Renal cortical epithelial cell (primary cell): Measurements from ENCODE around the gene LEKR1. TPM values are rescaled to one million over a fixed set of nuclear protein-coding genes. Genes with fewer than 3 reads are reported as not detected.
A peak's percentile ranks its signal among the peaks of the same experiment; 100 is the strongest.
"Not testable (repeated sequence)": the region's sequence is repeated elsewhere in the genome, so short reads cannot be mapped to it uniquely, and the experiment has no call there.

Experiments used
- DNase-seq: peaks from one replicate; pipeline ENCODE4 v3.0.0-alpha.2; 2011; ENCODE audit warnings: low read depth
- total RNA-seq: library from RNA; depleted of rRNA; stranded (reverse); fragments of >200 nt; gene quantifications from 2 replicates; pipeline ENCODE4 v1.2.3, GENCODE V29; 2014

Gene LEKR1
- total RNA-seq: 1.0 and 1.4 TPM in 2 replicates

DNA sequence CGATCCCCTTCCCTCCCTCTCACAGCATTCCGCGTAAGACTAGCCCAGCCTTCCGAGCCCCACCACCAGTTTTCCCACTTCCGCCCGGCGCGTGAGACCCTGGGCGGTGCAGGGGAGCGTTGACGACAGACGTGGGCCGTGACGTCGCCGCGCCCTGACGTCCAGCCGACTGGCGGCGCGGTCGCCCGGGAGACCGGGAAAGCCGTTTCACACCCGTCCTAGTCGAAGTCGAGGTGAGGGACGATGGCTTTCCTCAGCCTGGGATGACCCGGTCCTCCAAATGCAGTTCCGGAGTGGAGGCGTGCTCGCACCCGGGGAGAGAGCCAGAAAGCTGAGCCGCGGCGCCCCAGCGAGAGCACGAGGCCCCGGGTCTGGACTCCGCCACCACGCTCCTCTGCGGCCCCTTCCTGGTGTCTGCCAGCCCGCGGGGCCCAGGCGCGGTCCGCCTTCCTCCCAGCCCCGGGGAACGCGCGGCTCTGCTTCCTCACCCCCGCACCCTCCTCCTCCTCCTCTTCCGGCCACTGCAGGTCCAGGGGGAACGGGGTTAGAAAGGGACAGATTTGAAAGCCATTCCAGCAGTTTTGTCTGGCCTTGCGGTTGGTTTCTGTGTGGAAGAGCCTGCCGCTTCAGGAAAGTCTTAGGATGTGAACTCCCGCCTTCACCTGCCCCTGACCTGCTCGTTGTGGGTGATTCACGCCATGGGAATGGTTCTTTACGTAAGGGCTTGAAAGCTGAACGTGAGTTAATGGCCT lies at the start of gene LEKR1:
TSS of gene LEKR1 (plus strand) at position 210 of the 752 bp plus-strand sequence. CDS start 2,977 bp downstream, outside the sequence.
- peak; percentile 93 for DNase-seq

- no peak for DNase-seq
Observed at GRCh38 chr3:156776871-156777270, 49.3 kb upstream of the LEKR1 start.

DNA sequence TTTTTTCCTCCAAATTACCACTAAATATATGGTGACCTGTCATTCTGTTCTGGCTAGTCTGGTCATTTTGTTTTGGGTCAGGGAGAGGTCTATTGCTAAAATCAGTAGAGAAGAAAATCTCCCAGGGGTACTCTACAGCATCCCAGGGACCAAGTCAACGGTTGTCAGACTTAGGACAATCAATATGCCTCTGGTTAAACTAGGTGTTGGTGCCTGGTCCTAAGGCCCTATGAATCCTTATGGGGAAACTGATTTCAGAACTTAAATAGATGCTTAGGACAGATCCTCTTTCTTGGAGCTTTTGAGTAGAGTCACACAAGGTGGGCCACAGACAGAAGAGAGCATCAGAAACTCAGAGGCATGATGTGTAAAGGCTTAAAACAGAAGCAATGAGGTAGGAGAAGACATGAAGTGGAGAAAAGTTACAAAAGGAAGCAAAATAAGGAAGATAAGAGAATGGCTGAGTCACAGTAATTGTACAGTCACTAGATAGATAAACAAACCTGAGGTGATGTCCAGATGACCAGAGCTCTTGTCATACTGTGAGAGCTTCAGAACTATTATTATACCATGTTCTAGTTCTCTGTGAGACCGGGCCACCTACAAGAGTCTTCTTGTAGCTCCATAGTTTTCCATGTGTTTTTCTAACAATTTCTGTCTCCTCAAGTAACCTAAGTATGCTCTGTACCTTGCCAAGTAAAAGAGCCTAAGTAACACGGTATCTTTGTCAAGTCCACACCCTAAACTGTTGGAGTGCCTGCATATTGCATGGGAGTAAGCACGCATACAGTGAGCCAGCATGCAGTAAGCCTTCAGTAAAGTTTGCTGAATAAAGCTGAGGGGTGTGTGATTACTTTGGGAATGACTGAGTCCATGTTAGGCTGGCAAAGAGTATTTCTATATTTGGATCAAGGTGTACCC lies 44.6 kb upstream of the LEKR1 start:
- DNase-seq: peak; percentile 36

DNA sequence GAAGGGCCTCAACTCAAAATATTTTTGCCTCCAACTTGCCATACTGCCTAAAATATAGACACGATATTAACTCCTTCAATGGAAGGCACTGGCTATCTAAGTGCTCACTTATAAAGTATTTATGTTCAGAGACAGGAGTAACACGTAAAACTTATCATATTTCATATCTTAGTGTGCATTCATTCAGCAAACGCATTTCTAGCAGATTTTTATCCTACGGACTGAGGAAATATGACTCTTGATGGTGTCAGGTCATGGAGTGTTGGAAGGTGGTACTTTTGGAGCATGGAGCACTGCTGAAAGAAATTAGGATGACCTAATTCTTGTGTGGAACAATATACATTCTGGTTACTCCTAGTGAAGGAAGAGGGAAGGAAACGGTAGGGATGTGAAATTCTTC lies 43.8 kb upstream of the LEKR1 start:
- DNase-seq: no peak

GRCh38 chr3:156782921-156783320 lies 43.2 kb upstream of the LEKR1 start:
- DNase-seq: peak; percentile 21

DNA sequence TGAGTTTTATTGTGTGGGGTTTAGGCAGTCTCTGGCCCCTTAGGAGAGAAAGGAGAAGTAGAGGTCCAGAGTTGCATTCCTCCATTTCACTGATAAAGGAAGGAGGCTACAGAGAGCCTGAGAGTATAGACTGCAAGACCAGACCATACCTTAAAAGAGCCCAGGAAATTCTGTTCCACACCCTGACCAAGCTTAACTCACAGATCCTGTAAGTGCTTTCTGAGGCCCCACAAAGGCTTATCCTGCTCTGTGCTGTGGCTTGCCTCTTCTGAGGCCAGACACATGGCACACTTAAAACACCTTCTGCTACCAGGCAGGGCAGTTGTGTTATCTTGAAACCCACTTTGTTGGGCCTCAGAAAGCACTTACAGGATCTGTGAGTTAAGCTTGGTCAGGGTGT lies 39.2 kb upstream of the LEKR1 start:
- no peak for DNase-seq

DNA sequence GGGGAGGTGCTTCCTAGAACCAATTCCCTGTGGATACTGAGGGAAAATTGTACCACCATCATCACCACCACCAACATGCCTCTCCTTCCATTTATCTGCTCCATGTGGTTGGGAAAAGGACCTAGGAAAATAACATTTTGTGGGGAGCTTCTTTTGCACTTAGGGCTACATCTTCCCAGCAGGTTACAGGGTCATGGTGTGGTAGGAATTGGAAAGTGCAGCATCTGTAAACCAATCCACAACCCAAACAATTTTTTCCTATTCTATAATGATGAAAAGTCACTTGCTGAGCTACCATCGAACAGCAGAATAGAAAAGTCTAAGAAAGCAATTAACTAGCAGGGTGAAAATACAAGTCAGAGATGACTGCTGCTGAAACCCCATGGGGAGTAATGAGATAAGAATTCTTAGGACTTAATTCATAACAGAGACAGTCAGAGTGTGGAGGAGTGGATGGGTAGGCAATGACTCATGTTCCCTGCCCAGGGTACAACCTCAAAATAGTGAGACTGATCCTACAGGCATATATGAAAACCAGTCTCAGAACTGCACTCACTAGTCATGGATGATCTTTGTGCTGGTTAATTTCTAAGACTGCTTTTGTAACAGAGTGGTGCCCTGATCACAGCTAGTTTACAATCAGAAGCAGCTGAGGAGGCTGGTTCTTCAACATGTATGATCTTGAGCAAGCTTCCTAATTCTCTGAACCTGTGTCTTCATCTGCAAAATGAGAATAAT lies 38.1 kb upstream of the LEKR1 start:
- peak; percentile 95 for DNase-seq

DNA sequence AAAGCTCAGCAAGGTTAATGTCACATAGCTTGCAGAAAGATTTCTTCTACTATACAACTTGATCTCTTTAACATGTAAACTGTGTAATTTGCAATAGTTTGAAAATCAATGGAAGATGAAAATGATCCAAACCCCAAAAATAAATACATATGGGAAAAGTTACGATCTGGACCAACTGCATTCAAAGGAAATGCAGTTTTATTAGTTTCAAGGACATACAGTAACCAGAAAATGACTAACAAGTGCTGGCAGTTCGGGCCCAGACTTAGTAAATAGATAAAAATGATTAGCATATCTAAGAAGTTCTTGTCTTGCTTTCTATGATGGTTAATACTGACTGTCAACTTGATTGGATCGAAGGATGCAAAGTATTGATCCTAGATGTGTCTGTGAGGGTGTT lies 37.3 kb upstream of the LEKR1 start:
- no peak for DNase-seq

DNA sequence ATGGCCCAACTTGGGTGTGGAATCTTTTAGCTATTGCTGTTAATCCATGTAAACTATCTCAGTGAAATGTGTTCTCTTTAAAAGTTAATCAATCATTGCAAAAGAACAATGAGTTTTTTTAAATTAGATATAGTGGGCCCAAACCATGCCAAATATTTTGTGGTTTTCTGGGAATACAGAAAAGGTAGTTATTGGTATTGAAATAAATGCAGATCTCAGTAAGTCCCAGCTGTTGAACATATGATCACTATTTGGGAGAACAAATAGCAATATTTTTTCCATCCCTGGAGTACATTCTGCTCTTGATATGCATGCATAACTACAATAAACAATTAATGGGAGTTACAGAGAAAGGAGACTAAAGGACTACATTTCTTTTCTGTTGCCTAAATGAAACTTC lies 36.0 kb upstream of the LEKR1 start:
- DNase-seq: no peak

DNA sequence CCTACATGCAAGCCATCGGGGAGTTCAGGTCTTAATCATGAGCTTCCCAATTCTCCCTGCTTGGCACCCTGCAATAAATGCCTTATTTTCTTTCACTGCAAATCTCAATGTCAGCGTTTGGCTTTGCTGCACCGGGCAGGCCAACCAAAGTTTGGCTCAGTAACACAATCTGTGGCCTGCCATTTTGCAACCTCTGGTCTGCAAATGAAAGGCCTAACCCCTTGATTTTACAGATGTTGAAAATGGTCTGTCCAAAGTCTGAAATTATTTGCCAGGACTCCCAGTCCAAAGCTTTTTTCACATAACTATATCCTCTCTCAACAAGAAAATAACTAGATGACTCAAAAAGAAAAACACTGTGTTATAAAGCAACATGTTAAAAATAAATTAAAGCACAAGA lies 34.0 kb upstream of the LEKR1 start:
- no peak for DNase-seq

DNA sequence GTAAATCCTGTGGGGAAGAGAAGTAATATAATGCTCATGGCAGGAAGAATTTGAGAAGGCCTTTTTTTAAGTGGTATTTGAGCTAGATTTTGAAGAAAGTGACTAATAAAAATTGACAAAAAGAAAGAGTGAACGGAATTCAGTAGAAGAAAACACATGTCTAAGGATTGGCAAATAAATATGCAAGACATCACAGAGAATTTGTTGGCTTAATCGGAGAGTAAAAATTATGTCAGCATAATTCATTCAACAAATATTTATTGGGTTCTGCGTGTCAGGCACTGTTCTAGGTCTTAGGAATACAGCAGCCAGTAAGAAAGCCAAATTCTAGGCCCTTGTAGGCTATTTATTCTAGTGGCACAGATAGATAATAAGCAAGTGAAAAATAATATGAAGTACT lies 33.6 kb upstream of the LEKR1 start:
- no peak for DNase-seq

- DNase-seq: no peak
Observed at GRCh38 chr3:156792945-156793344, 33.2 kb upstream of the LEKR1 start.

- DNase-seq: no peak
Observed at GRCh38 chr3:156793400-156793799, 32.8 kb upstream of the LEKR1 start.

DNA sequence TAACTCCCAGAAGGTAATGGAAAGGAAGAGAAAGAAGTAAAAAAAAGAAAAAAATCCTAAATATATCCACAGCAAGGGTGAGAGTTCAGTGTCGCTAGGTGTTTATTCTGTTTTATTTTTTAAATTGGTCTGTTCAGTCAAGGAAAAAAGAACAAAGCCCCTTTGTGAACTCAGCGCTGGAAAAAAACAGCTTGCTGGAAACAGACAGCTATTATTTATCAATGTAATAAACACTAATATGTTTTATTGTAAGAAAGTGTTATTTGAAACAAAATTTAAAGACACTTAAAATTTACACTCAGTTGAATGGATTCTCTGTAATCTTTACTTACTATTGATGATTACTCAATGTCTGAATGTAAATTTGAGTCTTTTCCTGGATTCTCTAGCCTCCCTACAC lies 32.3 kb upstream of the LEKR1 start:
- DNase-seq: no peak

- DNase-seq: peak; percentile 42
Observed at GRCh38 chr3:156795890-156796481, 30.2 kb upstream of the LEKR1 start.

GRCh38 chr3:156797368-156797767 lies 28.8 kb upstream of the LEKR1 start:
- no peak for DNase-seq

DNA sequence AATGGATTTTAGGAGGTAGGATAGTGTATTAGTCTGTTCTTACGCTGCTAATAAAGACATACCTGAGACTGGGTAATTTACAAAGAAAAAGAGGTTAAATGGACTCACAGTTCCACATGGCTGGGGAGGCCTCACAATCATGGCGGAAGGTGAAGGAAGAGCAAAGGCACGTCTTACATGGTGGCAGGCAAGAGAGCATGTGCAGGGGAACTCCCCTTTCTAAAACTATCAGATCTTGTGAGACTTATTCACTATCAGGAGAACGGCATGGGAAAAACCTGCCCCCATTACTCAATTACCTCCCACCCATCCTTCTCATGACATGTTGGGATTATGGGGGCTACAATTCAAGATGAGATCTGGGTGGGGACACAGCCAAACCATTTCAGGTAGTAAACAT lies 25.9 kb upstream of the LEKR1 start:
- DNase-seq: not testable (repeated sequence)

DNA sequence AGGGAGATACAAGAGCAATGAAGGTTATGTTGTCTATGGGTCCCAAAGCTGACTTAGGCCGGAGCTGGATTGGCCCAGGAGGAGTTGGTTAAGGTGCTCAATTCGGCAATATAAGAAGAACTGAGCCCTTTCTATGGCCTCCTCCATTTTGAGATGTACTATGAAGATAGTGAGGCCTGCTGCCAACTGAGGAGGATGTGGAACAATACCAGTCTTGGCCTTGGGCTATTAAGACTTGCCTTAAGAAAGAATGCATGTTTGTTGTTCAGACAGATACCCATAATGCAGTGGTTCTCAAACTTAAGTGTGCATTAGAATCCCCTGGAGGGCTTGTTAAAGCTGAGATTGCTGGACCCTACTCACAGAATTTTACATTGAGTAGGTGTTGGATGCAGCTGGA lies 24.4 kb upstream of the LEKR1 start:
- no peak for DNase-seq

DNA sequence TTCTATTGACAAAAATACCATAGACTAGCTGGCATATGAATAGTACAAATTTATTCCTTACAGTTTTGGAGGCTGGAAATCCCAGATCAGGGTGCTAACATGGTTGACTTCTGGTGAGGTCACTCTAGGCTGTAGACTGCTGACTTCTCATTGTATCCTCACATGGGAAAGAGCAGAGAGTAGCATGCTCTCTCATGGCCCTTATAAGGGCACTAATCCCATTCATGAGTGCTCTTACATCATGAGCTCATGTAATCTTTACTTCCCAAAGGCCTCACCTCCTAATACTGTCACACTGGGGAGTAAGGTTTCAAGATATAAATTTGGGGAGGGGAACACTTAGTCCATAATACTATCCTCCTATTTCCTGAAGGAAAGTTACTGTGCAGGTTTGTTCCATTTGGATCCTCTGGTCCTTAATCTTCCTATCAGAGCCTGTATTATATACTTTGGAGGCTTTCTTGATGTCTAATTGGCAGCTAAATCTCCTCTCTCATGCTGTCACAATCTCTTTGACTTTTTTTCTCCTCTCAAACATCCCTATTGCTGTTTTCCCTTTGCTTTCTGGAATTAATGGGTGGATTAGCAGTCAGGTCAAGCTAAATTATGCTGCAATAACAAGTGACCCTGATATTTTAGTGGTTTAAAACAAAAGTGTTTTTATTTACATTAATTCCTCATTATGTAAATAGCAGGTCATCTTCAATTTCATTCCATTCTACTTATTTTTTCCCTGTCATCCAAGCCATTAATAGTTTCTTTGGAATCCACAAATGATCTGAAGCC lies 23.1 kb upstream of the LEKR1 start:
- no peak for DNase-seq

- no peak for DNase-seq
Observed at GRCh38 chr3:156803952-156804741, 22.0 kb upstream of the LEKR1 start.
